ENCODE data around the gene CCNQ. TPM values are rescaled to one million over a fixed set of nuclear protein-coding genes. Genes with fewer than 3 reads are reported as not detected.
A peak's percentile ranks its signal among the peaks of the same experiment; 100 is the strongest.

CCNQ gene
- total RNA-seq, 2 experiments from 2014 or later: 12.0 to 29.7 TPM

DNA sequence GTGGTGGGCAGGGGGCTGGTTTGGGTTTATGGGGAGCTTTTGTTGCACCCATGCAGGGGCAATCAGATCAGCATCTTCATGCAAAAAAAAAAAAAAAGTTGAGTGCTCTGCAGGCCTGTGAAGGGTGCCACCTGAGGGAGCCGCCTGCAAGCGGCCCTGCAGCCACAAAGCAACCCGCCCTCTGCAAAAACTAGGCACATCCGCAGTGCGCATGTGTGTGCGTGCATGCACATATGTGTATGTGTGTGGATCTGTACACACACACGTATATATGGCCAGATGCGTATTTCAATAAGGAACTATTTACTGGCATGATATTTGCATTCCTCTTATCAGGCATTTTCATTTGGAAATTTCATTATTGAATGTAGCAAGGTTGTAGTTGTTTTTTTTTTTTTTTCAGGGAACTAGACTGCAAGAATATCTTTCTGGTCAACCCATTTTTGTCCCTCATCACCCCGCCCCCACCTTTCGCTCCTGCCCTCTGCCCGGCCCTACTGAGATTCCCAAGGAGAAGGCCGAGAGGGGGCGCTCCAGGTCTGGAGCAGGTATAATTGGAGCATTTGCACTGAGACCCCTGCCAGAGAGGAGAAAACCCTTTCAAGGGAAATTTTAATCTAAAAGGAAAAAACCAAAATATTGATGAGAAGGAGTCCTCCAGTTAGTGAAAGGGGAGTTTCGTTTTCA is 18.1 kb downstream of the CCNQ start:
- H3K4me3 ChIP-seq (ENCODE audit: low read depth, low read length, poor library complexity, severe bottlenecking): no peak overlapping the region
- no peaks in the 10 kb centered on the region for H3K9me3 ChIP-seq (ENCODE audit: low read length)
- intact Hi-C loops (cut with micrococcal nuclease; ENCODE audit: unreplicated experiment): no loop called here
- H4K20me1 ChIP-seq (ENCODE audit: insufficient read depth, low read length): no peaks in the 10 kb centered on the region
- H3K79me2 ChIP-seq (ENCODE audit: insufficient read depth, low read depth, low read length): no peaks in the 10 kb centered on the region
- no peak for TF ChIP-seq EZH2phosphoT487 (IDR thresholded peaks at IDR 0.05; ENCODE audit: borderline replicate concordance, low read depth, low read length)
- TF ChIP-seq CTCF (conservative IDR thresholded peaks at IDR 0.05; ENCODE audit: low read length): no peak
- DNase-seq (ENCODE audit: low spot score): no peak
- H3K4me2 ChIP-seq (ENCODE audit: low read length): no peak overlapping the region
- ChIA-PET POLR2A (interaction anchor here (0.8 kb wide), 1 partner anchor 17 kb away, joined by 4 read pairs; no protein-coding TSS in a partner anchor), CTCF (ENCODE audit: unreplicated experiment) (no interaction called here)
- no peak overlapping the region for H2AFZ ChIP-seq (ENCODE audit: low read length)
- no peak overlapping the region for H3K27ac ChIP-seq (ENCODE audit: low read depth, low read length, poor library complexity, severe bottlenecking)
- no TSS peak for BruUV-seq (replicated peaks)
- no peaks in the 10 kb centered on the region for H3K36me3 ChIP-seq (ENCODE audit: insufficient read depth, low read length)
- H3K9me2 ChIP-seq (ENCODE audit: insufficient read depth, low read length): no peaks in the 10 kb centered on the region
- H3K4me1 ChIP-seq (ENCODE audit: insufficient read depth, low read length, poor library complexity, severe bottlenecking): peaks cover 18% of the 10 kb centered on the region

DNA sequence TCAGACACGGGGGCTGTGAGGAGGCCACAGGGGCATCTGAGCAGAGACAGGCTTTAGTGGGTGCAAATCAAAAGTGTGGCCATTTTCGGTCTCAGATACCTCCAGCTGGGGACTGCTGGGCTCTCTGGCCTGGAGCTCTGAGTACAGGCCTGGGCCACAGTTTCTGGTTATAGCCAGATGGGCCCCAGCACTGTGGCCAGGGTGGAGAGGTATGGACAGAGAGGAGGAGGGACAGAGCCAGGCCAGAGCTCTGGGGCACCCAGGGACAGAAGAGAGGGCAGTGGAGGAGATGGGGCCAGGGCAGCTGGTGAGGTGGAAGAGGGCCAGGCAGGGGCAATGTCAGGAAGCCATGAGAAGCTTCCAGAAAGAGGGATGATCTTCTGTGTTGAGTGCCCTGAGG is 20.1 kb downstream of the CCNQ start:
- intact Hi-C loops (cut with micrococcal nuclease; ENCODE audit: unreplicated experiment): no loop called here
- ChIA-PET CTCF (ENCODE audit: unreplicated experiment) (no interaction called here), POLR2A (no interaction called here)
- Histone ChIP-seq H3K4me2 (ENCODE audit: low read length) (no peak overlapping the region), H3K36me3 (ENCODE audit: insufficient read depth, low read length) (no peaks in the 10 kb centered on the region), H3K27ac (ENCODE audit: low read depth, low read length, poor library complexity, severe bottlenecking) (no peak overlapping the region), H3K9me2 (ENCODE audit: insufficient read depth, low read length) (no peaks in the 10 kb centered on the region), H3K4me1 (ENCODE audit: insufficient read depth, low read length, poor library complexity, severe bottlenecking) (peaks cover 18% of the 10 kb centered on the region), H3K4me3 (ENCODE audit: low read depth, low read length, poor library complexity, severe bottlenecking) (no peak overlapping the region), H2AFZ (ENCODE audit: low read length) (no peak overlapping the region), H3K79me2 (ENCODE audit: insufficient read depth, low read depth, low read length) (no peaks in the 10 kb centered on the region), H4K20me1 (ENCODE audit: insufficient read depth, low read length) (no peaks in the 10 kb centered on the region), H3K9me3 (ENCODE audit: low read length) (no peaks in the 10 kb centered on the region)
- no peak for DNase-seq (ENCODE audit: low spot score)
- no TSS peak for BruUV-seq (replicated peaks)
- no peak for TF ChIP-seq CTCF (conservative IDR thresholded peaks at IDR 0.05; ENCODE audit: low read length)
- no peak for TF ChIP-seq EZH2phosphoT487 (IDR thresholded peaks at IDR 0.05; ENCODE audit: borderline replicate concordance, low read depth, low read length)

GRCh38 chrX:153578200-153578835 is 20.6 kb downstream of the CCNQ start:
- Histone ChIP-seq H3K4me3 (ENCODE audit: low read depth, low read length, poor library complexity, severe bottlenecking) (no peak overlapping the region), H3K4me1 (ENCODE audit: insufficient read depth, low read length, poor library complexity, severe bottlenecking) (peaks cover 12% of the 10 kb centered on the region), H3K36me3 (ENCODE audit: insufficient read depth, low read length) (no peaks in the 10 kb centered on the region), H3K9me3 (ENCODE audit: low read length) (no peaks in the 10 kb centered on the region), H3K79me2 (ENCODE audit: insufficient read depth, low read depth, low read length) (no peaks in the 10 kb centered on the region), H3K27ac (ENCODE audit: low read depth, low read length, poor library complexity, severe bottlenecking) (no peak overlapping the region), H4K20me1 (ENCODE audit: insufficient read depth, low read length) (no peaks in the 10 kb centered on the region), H3K4me2 (ENCODE audit: low read length) (no peak overlapping the region), H2AFZ (ENCODE audit: low read length) (no peak overlapping the region), H3K9me2 (ENCODE audit: insufficient read depth, low read length) (no peaks in the 10 kb centered on the region)
- no peak for DNase-seq (ENCODE audit: low spot score)
- ChIA-PET CTCF (ENCODE audit: unreplicated experiment) (no interaction called here), POLR2A (no interaction called here)
- TF ChIP-seq CTCF (conservative IDR thresholded peaks at IDR 0.05; ENCODE audit: low read length): peak; percentile 48; the same call in 1 of the 2 replicates
- no peak for TF ChIP-seq EZH2phosphoT487 (IDR thresholded peaks at IDR 0.05; ENCODE audit: borderline replicate concordance, low read depth, low read length)
- intact Hi-C loops (cut with micrococcal nuclease; ENCODE audit: unreplicated experiment): no loop called here
- no TSS peak for BruUV-seq (replicated peaks)

Data from OCI-LY7 (cell line).